ENCODE results near the gene PCNX2. TPM values are rescaled to one million over a fixed set of nuclear protein-coding genes. Genes with fewer than 3 reads are reported as not detected.
"Not testable (repeated sequence)": the region's sequence is repeated elsewhere in the genome, so short reads cannot be mapped to it uniquely, and the experiment has no call there.

The PCNX2 gene
- total RNA-seq, 2 experiments from 2014 or later: 46.4 to 49.4 TPM

DNA sequence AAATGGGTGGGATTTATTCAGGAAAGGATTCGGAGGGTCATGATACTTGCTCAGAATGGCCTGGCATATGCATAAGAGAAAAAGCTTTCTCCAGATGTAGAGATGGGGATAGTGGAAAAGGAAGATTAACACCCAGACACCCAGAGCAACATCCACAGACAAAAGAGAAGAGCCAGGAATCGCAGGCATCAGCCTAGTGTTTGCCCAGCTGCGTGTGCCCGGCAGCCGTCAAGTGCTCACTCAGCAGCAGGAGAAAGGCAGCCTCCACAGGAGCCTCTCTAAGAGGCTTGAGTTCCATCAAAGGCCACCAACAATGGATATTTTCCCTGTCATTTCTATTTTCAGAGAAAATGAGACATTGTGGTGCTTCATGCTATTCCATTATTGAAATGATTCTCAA is 290.4 kb downstream of the PCNX2 start:
- no peak overlapping the region for H3K4me3 Mint-ChIP-seq
- H3K36me3 ChIP-seq (ENCODE audit: insufficient read depth, low read length): peaks cover 14% of the 10 kb centered on the region
- ChIA-PET CTCF (no interaction called here), POLR2A (no interaction called here)
- no peaks in the 10 kb centered on the region for H3K9me3 Mint-ChIP-seq
- no peaks in the 10 kb centered on the region for H3K4me1 ChIP-seq (ENCODE audit: insufficient read depth, low read length)
- H3K9me3 ChIP-seq (ENCODE audit: control insufficient read depth in 1 of 2, insufficient read depth in 1 of 2, low read length in 2 of 2): peaks cover 0 to 5% of the 10 kb centered on the region in 2 experiments
- peaks cover 66% of the 10 kb centered on the region for H3K36me3 Mint-ChIP-seq (ENCODE audit: low read depth)
- no peak overlapping the region for H3K4me3 ChIP-seq (ENCODE audit: low read length)
- ATAC-seq (ENCODE audit: poor library complexity) (no peak), DNase-seq (no peak)
- H3K27ac Mint-ChIP-seq: no peak overlapping the region
- TF ChIP-seq, protein P1, sequence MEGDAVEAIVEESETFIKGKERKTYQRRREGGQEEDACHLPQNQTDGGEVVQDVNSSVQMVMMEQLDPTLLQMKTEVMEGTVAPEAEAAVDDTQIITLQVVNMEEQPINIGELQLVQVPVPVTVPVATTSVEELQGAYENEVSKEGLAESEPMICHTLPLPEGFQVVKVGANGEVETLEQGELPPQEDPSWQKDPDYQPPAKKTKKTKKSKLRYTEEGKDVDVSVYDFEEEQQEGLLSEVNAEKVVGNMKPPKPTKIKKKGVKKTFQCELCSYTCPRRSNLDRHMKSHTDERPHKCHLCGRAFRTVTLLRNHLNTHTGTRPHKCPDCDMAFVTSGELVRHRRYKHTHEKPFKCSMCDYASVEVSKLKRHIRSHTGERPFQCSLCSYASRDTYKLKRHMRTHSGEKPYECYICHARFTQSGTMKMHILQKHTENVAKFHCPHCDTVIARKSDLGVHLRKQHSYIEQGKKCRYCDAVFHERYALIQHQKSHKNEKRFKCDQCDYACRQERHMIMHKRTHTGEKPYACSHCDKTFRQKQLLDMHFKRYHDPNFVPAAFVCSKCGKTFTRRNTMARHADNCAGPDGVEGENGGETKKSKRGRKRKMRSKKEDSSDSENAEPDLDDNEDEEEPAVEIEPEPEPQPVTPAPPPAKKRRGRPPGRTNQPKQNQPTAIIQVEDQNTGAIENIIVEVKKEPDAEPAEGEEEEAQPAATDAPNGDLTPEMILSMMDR (IDR thresholded peaks at IDR 0.05): no peak
- intact Hi-C loops (cut with DNase I, micrococcal nuclease): no loop called here
- H3K27ac ChIP-seq (ENCODE audit: low read depth in 1 of 2, low read length in 2 of 2): no peak overlapping the region
- no peaks in the 10 kb centered on the region for H3K27me3 ChIP-seq (ENCODE audit: control insufficient read depth in 1 of 2, insufficient read depth in 2 of 2, low read length in 2 of 2)
- H3K4me1 Mint-ChIP-seq (ENCODE audit: low read depth): no peaks in the 10 kb centered on the region
- no peaks in the 10 kb centered on the region for H3K27me3 Mint-ChIP-seq

DNA sequence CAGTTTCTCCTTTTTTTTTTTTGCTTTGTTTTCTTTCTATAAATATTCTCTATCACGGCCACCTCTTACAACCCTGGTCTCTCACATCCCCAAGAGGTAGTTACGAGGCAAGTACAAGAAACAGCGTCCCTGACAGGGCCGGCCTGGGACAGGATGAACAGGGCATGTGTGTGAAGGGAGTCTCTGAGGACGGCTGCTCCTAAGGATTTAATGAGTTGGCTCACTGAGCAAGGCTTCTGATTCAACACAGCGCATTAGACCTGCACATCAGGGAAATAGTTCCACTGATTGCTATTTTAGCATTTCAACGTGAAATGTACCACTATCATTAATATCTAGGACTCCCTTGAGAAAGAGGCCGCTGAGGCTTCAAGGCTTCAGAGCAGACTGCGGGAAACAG is 291.1 kb downstream of the PCNX2 start:
- ChIA-PET CTCF (no interaction called here), POLR2A (no interaction called here)
- no peaks in the 10 kb centered on the region for H3K4me1 ChIP-seq (ENCODE audit: insufficient read depth, low read length)
- DNase-seq (no peak), ATAC-seq (ENCODE audit: poor library complexity) (no peak)
- Mint-ChIP-seq H3K27ac (no peak overlapping the region), H3K4me3 (no peak overlapping the region), H3K4me1 (ENCODE audit: low read depth) (no peaks in the 10 kb centered on the region), H3K27me3 (no peaks in the 10 kb centered on the region), H3K36me3 (ENCODE audit: low read depth) (peaks cover 73% of the 10 kb centered on the region), H3K9me3 (no peaks in the 10 kb centered on the region)
- TF ChIP-seq, protein P1 (IDR thresholded peaks at IDR 0.05): no peak
- H3K36me3 ChIP-seq (ENCODE audit: insufficient read depth, low read length): peaks cover 21% of the 10 kb centered on the region
- intact Hi-C loops (cut with DNase I, micrococcal nuclease): no loop called here
- no peak overlapping the region for H3K27ac ChIP-seq (ENCODE audit: low read depth in 1 of 2, low read length in 2 of 2)
- H3K4me3 ChIP-seq (ENCODE audit: low read length): no peak overlapping the region
- peaks cover 0 to 5% of the 10 kb centered on the region in 2 experiments for H3K9me3 ChIP-seq (ENCODE audit: control insufficient read depth in 1 of 2, insufficient read depth in 1 of 2, low read length in 2 of 2)
- H3K27me3 ChIP-seq (ENCODE audit: control insufficient read depth in 1 of 2, insufficient read depth in 2 of 2, low read length in 2 of 2): no peaks in the 10 kb centered on the region

GRCh38 chr1:233003638-233004037 is 291.9 kb downstream of the PCNX2 start:
- H3K27me3 ChIP-seq (ENCODE audit: control insufficient read depth in 1 of 2, insufficient read depth in 2 of 2, low read length in 2 of 2); H3K4me1 Mint-ChIP-seq (ENCODE audit: low read depth); H3K9me3 ChIP-seq (ENCODE audit: control insufficient read depth in 1 of 2, insufficient read depth in 1 of 2, low read length in 2 of 2); intact Hi-C loops (cut with DNase I, micrococcal nuclease); CTCF ChIA-PET; H3K4me3 Mint-ChIP-seq; H3K27ac Mint-ChIP-seq; POLR2A ChIA-PET; ATAC-seq (ENCODE audit: poor library complexity); H3K27ac ChIP-seq (ENCODE audit: low read depth in 1 of 2, low read length in 2 of 2); DNase-seq; H3K9me3 Mint-ChIP-seq; H3K27me3 Mint-ChIP-seq; H3K4me3 ChIP-seq (ENCODE audit: low read length); H3K4me1 ChIP-seq (ENCODE audit: insufficient read depth, low read length): not testable (repeated sequence)
- peaks cover 76% of the 10 kb centered on the region for H3K36me3 Mint-ChIP-seq (ENCODE audit: low read depth)
- H3K36me3 ChIP-seq (ENCODE audit: insufficient read depth, low read length): peaks cover 27% of the 10 kb centered on the region

DNA sequence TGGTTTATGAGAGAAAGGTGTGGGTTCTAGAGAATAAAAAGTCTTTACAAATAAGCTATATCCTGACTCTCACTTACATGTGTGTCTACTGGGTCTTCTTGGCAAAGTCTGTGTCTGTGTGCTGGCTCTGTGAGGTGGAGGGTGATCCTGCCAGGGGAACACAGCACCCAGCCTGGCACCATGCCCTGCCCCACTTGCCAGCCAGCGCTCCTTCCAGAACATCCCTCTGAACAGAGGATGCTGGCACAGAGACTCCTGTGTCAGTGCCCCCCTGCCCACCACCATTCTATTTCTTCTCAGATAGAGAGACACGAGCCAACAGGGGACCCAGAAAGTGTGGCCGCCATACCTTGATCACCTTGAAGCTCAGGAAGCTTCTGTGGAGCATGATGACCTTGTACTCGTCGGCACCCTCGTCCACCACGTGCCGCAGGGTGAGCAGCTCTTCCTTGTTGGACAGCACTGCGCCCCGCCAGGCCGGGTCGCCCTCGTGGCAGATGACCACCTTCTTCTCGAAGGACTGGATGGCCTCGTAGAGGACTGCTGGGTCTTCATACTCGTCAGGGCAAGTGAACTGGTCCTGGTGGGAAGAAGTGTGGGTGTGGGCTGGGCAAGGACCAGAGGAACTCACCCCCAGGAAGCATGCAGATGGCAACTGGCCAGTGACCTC is 295.4 kb downstream of the PCNX2 start:
- peaks cover 92% of the 10 kb centered on the region for H3K36me3 Mint-ChIP-seq (ENCODE audit: low read depth)
- ATAC-seq (ENCODE audit: poor library complexity) (no peak), DNase-seq (no peak)
- no peaks in the 10 kb centered on the region for H3K4me1 Mint-ChIP-seq (ENCODE audit: low read depth)
- peaks cover 0 to 6% of the 10 kb centered on the region in 2 experiments for H3K9me3 ChIP-seq (ENCODE audit: control insufficient read depth in 1 of 2, insufficient read depth in 1 of 2, low read length in 2 of 2)
- CTCF ChIA-PET: no interaction called here
- no peaks in the 10 kb centered on the region for H3K9me3 Mint-ChIP-seq
- peaks cover 52% of the 10 kb centered on the region for H3K36me3 ChIP-seq (ENCODE audit: insufficient read depth, low read length)
- H3K27me3 Mint-ChIP-seq: no peaks in the 10 kb centered on the region
- H3K4me3 Mint-ChIP-seq: no peak overlapping the region
- no peak overlapping the region for H3K27ac Mint-ChIP-seq
- H3K27me3 ChIP-seq (ENCODE audit: control insufficient read depth in 1 of 2, insufficient read depth in 2 of 2, low read length in 2 of 2): no peaks in the 10 kb centered on the region
- H3K4me3 ChIP-seq (ENCODE audit: low read length): no peak overlapping the region
- H3K4me1 ChIP-seq (ENCODE audit: insufficient read depth, low read length): no peaks in the 10 kb centered on the region
- TF ChIP-seq, protein P1 (IDR thresholded peaks at IDR 0.05): no peak
- intact Hi-C loops (cut with DNase I, micrococcal nuclease): no loop called here
- POLR2A ChIA-PET: no interaction called here
- H3K27ac ChIP-seq (ENCODE audit: low read depth in 1 of 2, low read length in 2 of 2): no peak overlapping the region
